Diencephalon (tissue), 1 donor: ENCODE data around the gene MYO16. TPM values are rescaled to one million over a fixed set of nuclear protein-coding genes. Genes with fewer than 3 reads are reported as not detected.

Experiments used
- total RNA-seq: library from RNA; depleted of rRNA; stranded (reverse); fragments of >200 nt; gene quantifications from one replicate; pipeline ENCODE4 v1.2.3, GENCODE V29; 2014

Gene MYO16
- 98.3 TPM for total RNA-seq

GRCh38 chr13:108629181-108629752, at the start of gene MYO16:
TSS of gene MYO16 (plus strand) at chr13:108629611. CDS start at chr13:108629845, 234 bp downstream.

